HEK293T (cell line): Measurements from ENCODE around the gene CADM1.

Experiments used
- CTCF ChIA-PET: fragments of 350-600 bp; formaldehyde crosslinking; extraction: SDS; loops from one replicate; lab custom pipeline; 2021; ENCODE audit warnings: antibody characterized with exemption, inconsistent platforms; lab: Yijun Ruan, JAX
- POLR2A ChIA-PET: fragments of 350-600 bp; formaldehyde crosslinking; extraction: SDS; loops from one replicate; lab custom pipeline; 2020; ENCODE audit warnings: antibody characterized with exemption, inconsistent platforms; lab: Yijun Ruan, JAX
- DNase-seq: peaks from one replicate; pipeline ENCODE4 v3.0.0; 2012; ENCODE audit warnings: mixed read lengths; ENCODE audit errors: extremely low spot score
- ARNT ChIP-seq: fragments of 450-650 bp; IDR thresholded peaks from 2 replicates; pipeline ENCODE4 v1.6.1; 2017; ENCODE audit warnings: mild to moderate bottlenecking
- BHLHE40 ChIP-seq: fragments of 450-650 bp; IDR thresholded peaks from 2 replicates; pipeline ENCODE4 v1.6.1; 2016; ENCODE audit warnings: mild to moderate bottlenecking, moderate library complexity, borderline replicate concordance
- CTBP1 ChIP-seq: fragments of 450-650 bp; IDR thresholded peaks from 2 replicates; pipeline ENCODE4 v1.6.1; 2016; ENCODE audit warnings: borderline replicate concordance
- ELF4 ChIP-seq: fragments of 450-650 bp; IDR thresholded peaks from 2 replicates; pipeline ENCODE4 v1.6.1; 2017; ENCODE audit warnings: antibody characterized with exemption
- FOXA1 ChIP-seq: fragments of 450-650 bp; IDR thresholded peaks from 2 replicates; pipeline ENCODE4 v1.6.1; 2016; ENCODE audit warnings: mild to moderate bottlenecking
- FOXK2 ChIP-seq: fragments of 450-650 bp; IDR thresholded peaks from 2 replicates; pipeline ENCODE4 v1.6.1; 2016; ENCODE audit warnings: mild to moderate bottlenecking
- FOXM1 ChIP-seq: fragments of 450-650 bp; IDR thresholded peaks from 2 replicates; pipeline ENCODE4 v1.6.1; 2017; ENCODE audit warnings: mild to moderate bottlenecking, borderline replicate concordance
- HDGF ChIP-seq: fragments of 450-650 bp; IDR thresholded peaks from 2 replicates; pipeline ENCODE4 v1.6.1; 2017; ENCODE audit warnings: antibody characterized with exemption, borderline replicate concordance
- L3MBTL2 ChIP-seq: fragments of 450-650 bp; conservative IDR thresholded peaks from 2 replicates; pipeline ENCODE4 v1.6.1; 2016; ENCODE audit warnings: mild to moderate bottlenecking
- LEF1 ChIP-seq: fragments of 450-650 bp; IDR thresholded peaks from 2 replicates; pipeline ENCODE4 v1.6.1; 2017; ENCODE audit warnings: mild to moderate bottlenecking, borderline replicate concordance
- NFRKB ChIP-seq: fragments of 450-650 bp; IDR thresholded peaks from 2 replicates; pipeline ENCODE4 v1.6.1; 2016; ENCODE audit warnings: mild to moderate bottlenecking, moderate library complexity
- SP1 ChIP-seq: fragments of 450-650 bp; IDR thresholded peaks from 2 replicates; pipeline ENCODE4 v1.6.1; 2017
- SUZ12 ChIP-seq: fragments of 450-650 bp; IDR thresholded peaks from 2 replicates; pipeline ENCODE4 v1.6.1; 2016; ENCODE audit warnings: mild to moderate bottlenecking
- TARDBP ChIP-seq: fragments of 450-650 bp; IDR thresholded peaks from 2 replicates; pipeline ENCODE4 v1.6.1; 2016
- ZNF384 ChIP-seq: fragments of 450-650 bp; IDR thresholded peaks from 2 replicates; pipeline ENCODE4 v1.6.1; 2016
- TF ChIP-seq, protein P1 (sequence below): fragments of 450-650 bp; IDR thresholded peaks from 2 replicates; pipeline ENCODE4 v1.6.1; 2016

The CADM1 gene

DNA sequence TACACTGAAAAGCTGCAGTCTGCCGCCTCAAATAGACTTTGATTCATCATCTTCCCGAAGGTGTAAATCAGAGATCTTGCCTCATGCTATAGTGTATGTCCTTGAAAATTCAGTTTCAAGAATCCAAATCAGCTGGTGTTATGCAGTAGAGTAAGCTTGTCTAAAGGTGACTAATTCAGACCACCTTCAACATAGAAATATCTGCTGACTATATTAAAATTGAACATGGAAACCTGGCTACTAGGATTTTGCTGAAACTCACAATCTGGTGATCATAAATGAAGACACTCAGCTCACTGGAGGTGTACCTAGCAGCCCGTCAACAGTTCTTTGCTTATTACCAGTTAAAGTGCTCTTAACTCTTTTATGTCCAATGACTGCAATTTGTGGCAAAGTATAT lies 266.6 kb downstream of the CADM1 start:
- CTCF ChIA-PET, result interaction anchor here (1.2 kb wide), 1 partner anchor 11 kb away, joined by 3 read pairs; no protein-coding TSS in a partner anchor
- POLR2A ChIA-PET, result no interaction called here

DNA sequence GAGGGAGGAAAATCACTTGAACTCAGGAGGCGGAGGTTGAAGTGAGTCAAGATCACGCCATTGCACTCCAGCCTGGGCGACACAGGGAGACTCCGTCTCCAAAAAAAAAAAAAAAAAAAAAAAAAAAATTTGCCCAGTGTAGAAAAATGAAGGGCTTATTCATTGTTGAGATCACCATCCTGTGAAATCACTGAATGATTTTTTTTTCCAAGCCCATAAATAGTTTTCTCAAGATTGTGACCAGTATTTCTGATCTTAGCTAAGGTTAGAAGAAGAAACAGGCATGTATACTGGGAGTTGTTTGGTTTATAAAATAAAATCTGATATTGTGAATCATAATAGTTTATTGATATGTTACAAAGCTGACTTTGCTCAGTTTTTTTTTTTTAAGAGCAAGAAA lies 269.4 kb downstream of the CADM1 start:
- DNase-seq, result no peak
- POLR2A ChIA-PET, result no interaction called here
- CTCF ChIA-PET, result interaction anchor here (0.6 to 1.1 kb wide), 3 partner anchors 18 to 90 kb away, joined by 3 to 6 read pairs (median 4); no protein-coding TSS in a partner anchor
- TF ChIP-seq, protein P1, sequence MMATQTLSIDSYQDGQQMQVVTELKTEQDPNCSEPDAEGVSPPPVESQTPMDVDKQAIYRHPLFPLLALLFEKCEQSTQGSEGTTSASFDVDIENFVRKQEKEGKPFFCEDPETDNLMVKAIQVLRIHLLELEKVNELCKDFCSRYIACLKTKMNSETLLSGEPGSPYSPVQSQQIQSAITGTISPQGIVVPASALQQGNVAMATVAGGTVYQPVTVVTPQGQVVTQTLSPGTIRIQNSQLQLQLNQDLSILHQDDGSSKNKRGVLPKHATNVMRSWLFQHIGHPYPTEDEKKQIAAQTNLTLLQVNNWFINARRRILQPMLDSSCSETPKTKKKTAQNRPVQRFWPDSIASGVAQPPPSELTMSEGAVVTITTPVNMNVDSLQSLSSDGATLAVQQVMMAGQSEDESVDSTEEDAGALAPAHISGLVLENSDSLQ, result no peak
- TF ChIP-seq HDGF (no peak), SUZ12 (no peak), FOXM1 (no peak), LEF1 (no peak), ARNT (no peak), ZNF384 (no peak), FOXA1 (no peak), BHLHE40 (no peak), L3MBTL2 (no peak), NFRKB (no peak), SP1 (no peak), ELF4 (no peak), FOXK2 (no peak), CTBP1 (no peak), TARDBP (no peak)

More for the DNA sequence above, 266.6 kb downstream of the CADM1 start:
- no peak for DNase-seq
- no peak for TF ChIP-seq SUZ12
- TF ChIP-seq ZNF384, result no peak
- no peak for TF ChIP-seq NFRKB

DNA sequence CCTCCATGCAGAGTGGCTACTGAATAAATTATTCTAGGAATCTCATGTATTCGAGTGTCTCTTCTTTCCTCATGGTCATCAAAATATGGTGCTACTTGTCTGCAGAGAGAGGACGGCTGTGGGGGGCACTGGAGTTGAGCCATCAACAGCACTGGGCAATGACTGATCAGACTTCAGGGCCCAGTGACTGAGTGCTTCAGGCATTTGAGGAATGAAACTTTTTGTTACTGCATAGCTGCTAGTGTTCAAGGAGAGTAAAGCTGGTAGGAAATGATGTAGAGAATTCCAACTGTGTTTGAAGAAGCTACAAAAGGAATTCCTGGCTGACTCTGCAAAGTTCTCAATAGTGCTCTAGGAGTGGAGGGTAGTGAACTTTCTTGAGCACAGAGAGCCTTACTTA lies 277.7 kb downstream of the CADM1 start:
- DNase-seq, result no peak
- TF ChIP-seq CTBP1 (no peak), TARDBP (no peak), NFRKB (no peak), BHLHE40 (no peak), FOXM1 (no peak), FOXK2 (no peak), ARNT (no peak), HDGF (no peak), L3MBTL2 (no peak), SP1 (no peak), ZNF384 (no peak), LEF1 (no peak), FOXA1 (no peak), ELF4 (no peak)
- TF ChIP-seq, protein P1, result no peak
- CTCF ChIA-PET, result no interaction called here
- POLR2A ChIA-PET, result no interaction called here

GRCh38 chr11:115224551-115224950 lies 279.7 kb downstream of the CADM1 start:
- CTCF ChIA-PET, result no interaction called here
- POLR2A ChIA-PET, result no interaction called here
- no peak for TF ChIP-seq FOXA1
- no peak for DNase-seq

DNA sequence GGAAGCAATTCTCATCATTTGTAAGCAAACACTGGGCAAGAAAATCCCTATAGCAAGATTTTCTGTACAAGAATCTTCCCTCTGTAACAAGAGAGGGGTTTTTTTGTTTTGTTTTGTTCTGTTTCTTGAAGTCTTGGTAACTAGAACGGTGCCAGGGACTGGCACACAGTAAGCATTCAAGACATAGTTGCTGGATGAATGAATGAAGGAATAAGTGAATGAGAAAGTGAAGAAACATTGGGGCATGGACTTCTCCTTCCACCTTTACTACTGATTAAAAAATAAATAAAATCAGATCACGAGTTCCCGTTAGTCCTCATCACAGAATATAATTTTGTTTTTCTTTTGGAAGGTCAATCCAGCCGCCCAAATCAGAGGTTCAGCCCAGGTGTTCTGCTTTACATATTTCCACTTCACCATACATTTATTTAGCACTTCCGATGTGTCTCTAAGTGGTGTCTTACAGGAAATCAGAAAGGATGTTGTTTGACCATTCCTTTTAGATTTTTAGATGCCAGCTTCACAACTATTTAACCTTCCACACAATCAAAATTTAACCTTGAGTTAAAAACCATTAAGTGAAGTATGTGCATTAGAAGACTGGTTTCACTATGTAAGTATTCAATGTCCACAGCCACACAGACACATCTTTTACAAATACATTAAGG lies 281.2 kb downstream of the CADM1 start:
- no peak for DNase-seq
- ChIA-PET CTCF (no interaction called here), POLR2A (no interaction called here)
- no peak for TF ChIP-seq SP1
- no peak for TF ChIP-seq ZNF384
- no peak for TF ChIP-seq FOXK2
- no peak for TF ChIP-seq TARDBP
- no peak for TF ChIP-seq L3MBTL2
- no peak for TF ChIP-seq ELF4
- TF ChIP-seq HDGF, result no peak
- no peak for TF ChIP-seq ARNT
- TF ChIP-seq SUZ12, result no peak
- TF ChIP-seq FOXA1, result no peak

DNA sequence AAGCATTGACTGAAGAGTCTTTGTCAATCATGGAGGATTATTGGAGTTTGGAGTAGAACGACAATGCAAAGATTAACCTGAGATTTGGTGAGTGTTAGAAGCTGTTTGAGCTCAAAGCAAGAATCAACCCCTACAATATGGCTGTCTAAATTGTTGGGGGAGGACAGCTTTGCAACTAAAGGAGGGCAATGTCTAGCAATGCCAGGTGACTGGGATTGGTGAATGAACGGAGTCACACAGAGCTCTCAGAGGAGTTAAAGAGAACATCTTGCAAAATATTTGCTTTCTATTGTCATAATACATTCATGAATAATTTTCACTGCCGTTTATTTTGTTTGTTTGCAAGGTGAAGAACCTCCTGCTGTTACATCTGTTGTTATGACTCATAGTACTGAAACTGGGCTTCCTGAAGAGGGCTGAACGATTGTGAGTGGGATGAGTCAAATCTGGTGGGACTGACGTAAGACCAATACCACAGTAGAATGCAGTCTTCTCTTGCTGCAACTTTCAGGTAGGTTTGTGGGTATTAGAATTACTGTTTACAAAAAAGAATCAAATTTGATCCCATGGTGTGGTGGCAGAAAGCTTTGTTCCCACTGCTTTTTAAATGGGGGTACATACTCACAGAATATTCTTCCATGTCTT lies 281.9 kb downstream of the CADM1 start:
- ChIA-PET CTCF (no interaction called here), POLR2A (no interaction called here)
- no peak for DNase-seq
- TF ChIP-seq FOXA1 (no peak), TARDBP (no peak), ZNF384 (no peak)

- TF ChIP-seq ARNT, result no peak
- no peak for TF ChIP-seq FOXM1
- no peak for TF ChIP-seq LEF1
- no peak for TF ChIP-seq SUZ12
- no peak for TF ChIP-seq BHLHE40
- no peak for TF ChIP-seq FOXK2
- POLR2A ChIA-PET, result no interaction called here
- CTCF ChIA-PET, result no interaction called here
- no peak for DNase-seq
Measured at GRCh38 chr11:115221461-115222069, 282.6 kb downstream of the CADM1 start.
